ENCODE measurements around the gene LSM3. TPM values are rescaled to one million over a fixed set of nuclear protein-coding genes. Genes with fewer than 3 reads are reported as not detected.

Gene LSM3
- total and polyA plus RNA-seq, 9 of the 15 experiments (the other 6 are each of a cell fraction or from before 2014, with no cell fraction given), result 33.8 to 203 (median 61.2) TPM

DNA sequence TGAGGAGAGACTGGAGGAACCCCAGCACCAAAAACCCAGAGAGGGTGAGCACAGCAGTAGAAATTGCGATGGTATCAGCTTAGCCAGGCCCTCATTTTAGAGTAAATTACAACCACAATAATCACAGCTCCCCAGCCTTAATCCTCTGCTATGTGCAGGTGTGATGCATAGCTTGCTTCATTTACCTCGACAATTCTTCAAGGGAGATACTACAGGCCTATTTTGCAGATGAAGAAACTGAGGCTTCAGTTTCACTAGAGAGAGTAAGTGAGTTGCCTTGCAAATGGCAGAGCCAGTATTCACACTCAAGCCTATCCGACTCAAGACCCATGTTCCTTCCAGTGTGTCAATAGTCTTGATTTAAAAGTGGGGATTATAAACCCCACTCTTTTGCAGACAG is 33.4 kb downstream of the LSM3 start (continued):
- TF ChIP-seq, protein P1, sequence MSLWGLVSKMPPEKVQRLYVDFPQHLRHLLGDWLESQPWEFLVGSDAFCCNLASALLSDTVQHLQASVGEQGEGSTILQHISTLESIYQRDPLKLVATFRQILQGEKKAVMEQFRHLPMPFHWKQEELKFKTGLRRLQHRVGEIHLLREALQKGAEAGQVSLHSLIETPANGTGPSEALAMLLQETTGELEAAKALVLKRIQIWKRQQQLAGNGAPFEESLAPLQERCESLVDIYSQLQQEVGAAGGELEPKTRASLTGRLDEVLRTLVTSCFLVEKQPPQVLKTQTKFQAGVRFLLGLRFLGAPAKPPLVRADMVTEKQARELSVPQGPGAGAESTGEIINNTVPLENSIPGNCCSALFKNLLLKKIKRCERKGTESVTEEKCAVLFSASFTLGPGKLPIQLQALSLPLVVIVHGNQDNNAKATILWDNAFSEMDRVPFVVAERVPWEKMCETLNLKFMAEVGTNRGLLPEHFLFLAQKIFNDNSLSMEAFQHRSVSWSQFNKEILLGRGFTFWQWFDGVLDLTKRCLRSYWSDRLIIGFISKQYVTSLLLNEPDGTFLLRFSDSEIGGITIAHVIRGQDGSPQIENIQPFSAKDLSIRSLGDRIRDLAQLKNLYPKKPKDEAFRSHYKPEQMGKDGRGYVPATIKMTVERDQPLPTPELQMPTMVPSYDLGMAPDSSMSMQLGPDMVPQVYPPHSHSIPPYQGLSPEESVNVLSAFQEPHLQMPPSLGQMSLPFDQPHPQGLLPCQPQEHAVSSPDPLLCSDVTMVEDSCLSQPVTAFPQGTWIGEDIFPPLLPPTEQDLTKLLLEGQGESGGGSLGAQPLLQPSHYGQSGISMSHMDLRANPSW (CRISPR knock-in tag; IDR thresholded peaks at IDR 0.05), result no peak
- TF ChIP-seq MCM5 (IDR thresholded peaks at IDR 0.05; ENCODE audit: low read depth), result no peak
- TF ChIP-seq MAFK (IDR thresholded peaks at IDR 0.05; ENCODE audit: low read length), result no peak
- no peak for TF ChIP-seq ZNF695 (CRISPR knock-in tag; IDR thresholded peaks at IDR 0.05)
- TF ChIP-seq ZNF431 (CRISPR knock-in tag; IDR thresholded peaks at IDR 0.05), result no peak
- no peak for TF ChIP-seq RAD21 (CRISPR knock-in tag; conservative IDR thresholded peaks at IDR 0.05 in 1 of 2, IDR thresholded peaks at IDR 0.05 in 1 of 2)
- TF ChIP-seq, protein P2, sequence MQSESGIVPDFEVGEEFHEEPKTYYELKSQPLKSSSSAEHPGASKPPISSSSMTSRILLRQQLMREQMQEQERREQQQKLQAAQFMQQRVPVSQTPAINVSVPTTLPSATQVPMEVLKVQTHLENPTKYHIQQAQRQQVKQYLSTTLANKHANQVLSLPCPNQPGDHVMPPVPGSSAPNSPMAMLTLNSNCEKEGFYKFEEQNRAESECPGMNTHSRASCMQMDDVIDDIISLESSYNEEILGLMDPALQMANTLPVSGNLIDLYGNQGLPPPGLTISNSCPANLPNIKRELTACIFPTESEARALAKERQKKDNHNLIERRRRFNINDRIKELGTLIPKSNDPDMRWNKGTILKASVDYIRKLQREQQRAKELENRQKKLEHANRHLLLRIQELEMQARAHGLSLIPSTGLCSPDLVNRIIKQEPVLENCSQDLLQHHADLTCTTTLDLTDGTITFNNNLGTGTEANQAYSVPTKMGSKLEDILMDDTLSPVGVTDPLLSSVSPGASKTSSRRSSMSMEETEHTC (IDR thresholded peaks at IDR 0.05), result no peak
- TF ChIP-seq, protein P3, sequence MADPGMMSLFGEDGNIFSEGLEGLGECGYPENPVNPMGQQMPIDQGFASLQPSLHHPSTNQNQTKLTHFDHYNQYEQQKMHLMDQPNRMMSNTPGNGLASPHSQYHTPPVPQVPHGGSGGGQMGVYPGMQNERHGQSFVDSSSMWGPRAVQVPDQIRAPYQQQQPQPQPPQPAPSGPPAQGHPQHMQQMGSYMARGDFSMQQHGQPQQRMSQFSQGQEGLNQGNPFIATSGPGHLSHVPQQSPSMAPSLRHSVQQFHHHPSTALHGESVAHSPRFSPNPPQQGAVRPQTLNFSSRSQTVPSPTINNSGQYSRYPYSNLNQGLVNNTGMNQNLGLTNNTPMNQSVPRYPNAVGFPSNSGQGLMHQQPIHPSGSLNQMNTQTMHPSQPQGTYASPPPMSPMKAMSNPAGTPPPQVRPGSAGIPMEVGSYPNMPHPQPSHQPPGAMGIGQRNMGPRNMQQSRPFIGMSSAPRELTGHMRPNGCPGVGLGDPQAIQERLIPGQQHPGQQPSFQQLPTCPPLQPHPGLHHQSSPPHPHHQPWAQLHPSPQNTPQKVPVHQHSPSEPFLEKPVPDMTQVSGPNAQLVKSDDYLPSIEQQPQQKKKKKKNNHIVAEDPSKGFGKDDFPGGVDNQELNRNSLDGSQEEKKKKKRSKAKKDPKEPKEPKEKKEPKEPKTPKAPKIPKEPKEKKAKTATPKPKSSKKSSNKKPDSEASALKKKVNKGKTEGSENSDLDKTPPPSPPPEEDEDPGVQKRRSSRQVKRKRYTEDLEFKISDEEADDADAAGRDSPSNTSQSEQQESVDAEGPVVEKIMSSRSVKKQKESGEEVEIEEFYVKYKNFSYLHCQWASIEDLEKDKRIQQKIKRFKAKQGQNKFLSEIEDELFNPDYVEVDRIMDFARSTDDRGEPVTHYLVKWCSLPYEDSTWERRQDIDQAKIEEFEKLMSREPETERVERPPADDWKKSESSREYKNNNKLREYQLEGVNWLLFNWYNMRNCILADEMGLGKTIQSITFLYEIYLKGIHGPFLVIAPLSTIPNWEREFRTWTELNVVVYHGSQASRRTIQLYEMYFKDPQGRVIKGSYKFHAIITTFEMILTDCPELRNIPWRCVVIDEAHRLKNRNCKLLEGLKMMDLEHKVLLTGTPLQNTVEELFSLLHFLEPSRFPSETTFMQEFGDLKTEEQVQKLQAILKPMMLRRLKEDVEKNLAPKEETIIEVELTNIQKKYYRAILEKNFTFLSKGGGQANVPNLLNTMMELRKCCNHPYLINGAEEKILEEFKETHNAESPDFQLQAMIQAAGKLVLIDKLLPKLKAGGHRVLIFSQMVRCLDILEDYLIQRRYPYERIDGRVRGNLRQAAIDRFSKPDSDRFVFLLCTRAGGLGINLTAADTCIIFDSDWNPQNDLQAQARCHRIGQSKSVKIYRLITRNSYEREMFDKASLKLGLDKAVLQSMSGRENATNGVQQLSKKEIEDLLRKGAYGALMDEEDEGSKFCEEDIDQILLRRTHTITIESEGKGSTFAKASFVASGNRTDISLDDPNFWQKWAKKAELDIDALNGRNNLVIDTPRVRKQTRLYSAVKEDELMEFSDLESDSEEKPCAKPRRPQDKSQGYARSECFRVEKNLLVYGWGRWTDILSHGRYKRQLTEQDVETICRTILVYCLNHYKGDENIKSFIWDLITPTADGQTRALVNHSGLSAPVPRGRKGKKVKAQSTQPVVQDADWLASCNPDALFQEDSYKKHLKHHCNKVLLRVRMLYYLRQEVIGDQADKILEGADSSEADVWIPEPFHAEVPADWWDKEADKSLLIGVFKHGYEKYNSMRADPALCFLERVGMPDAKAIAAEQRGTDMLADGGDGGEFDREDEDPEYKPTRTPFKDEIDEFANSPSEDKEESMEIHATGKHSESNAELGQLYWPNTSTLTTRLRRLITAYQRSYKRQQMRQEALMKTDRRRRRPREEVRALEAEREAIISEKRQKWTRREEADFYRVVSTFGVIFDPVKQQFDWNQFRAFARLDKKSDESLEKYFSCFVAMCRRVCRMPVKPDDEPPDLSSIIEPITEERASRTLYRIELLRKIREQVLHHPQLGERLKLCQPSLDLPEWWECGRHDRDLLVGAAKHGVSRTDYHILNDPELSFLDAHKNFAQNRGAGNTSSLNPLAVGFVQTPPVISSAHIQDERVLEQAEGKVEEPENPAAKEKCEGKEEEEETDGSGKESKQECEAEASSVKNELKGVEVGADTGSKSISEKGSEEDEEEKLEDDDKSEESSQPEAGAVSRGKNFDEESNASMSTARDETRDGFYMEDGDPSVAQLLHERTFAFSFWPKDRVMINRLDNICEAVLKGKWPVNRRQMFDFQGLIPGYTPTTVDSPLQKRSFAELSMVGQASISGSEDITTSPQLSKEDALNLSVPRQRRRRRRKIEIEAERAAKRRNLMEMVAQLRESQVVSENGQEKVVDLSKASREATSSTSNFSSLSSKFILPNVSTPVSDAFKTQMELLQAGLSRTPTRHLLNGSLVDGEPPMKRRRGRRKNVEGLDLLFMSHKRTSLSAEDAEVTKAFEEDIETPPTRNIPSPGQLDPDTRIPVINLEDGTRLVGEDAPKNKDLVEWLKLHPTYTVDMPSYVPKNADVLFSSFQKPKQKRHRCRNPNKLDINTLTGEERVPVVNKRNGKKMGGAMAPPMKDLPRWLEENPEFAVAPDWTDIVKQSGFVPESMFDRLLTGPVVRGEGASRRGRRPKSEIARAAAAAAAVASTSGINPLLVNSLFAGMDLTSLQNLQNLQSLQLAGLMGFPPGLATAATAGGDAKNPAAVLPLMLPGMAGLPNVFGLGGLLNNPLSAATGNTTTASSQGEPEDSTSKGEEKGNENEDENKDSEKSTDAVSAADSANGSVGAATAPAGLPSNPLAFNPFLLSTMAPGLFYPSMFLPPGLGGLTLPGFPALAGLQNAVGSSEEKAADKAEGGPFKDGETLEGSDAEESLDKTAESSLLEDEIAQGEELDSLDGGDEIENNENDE (IDR thresholded peaks at IDR 0.05; ENCODE audit: low read depth, low read length), result no peak
- TF ChIP-seq ZFX (CRISPR knock-in tag; IDR thresholded peaks at IDR 0.05), result no peak
- TF ChIP-seq MEF2D (tag; conservative IDR thresholded peaks at IDR 0.05; ENCODE audit: low read depth), result no peak
- TF ChIP-seq DACH1 (IDR thresholded peaks at IDR 0.05; ENCODE audit: partially characterized antibody), result no peak
- peak; percentile 29 to 40; a peak in 1 of 4 replicates for TF ChIP-seq RCOR1 (IDR thresholded peaks at IDR 0.05; ENCODE audit: borderline replicate concordance in 1 of 2, low read depth in 2 of 2, low read length in 2 of 2)
- peak; percentile 89 for TF ChIP-seq BCOR (IDR thresholded peaks at IDR 0.05)

All from K562 (cell line).